HG03342 (cell line): ENCODE data around the gene PEPD.

Experiments used
- ATAC-seq: cut with Tn5 transposase; IDR thresholded peaks from one replicate; pipeline ENCODE4 v1.9.1; 2021; ENCODE audit warnings: mild to moderate bottlenecking, moderate library complexity; ENCODE audit not compliant: unreplicated experiment

Gene PEPD

GRCh38 chr19:33443638-33444561 lies 77.7 kb downstream of the PEPD start:
- ATAC-seq: no peak

GRCh38 chr19:33442706-33443105 lies 78.9 kb downstream of the PEPD start:
- ATAC-seq: no peak

GRCh38 chr19:33441828-33442227 lies 79.8 kb downstream of the PEPD start:
- no peak for ATAC-seq

GRCh38 chr19:33441277-33441699 lies 80.3 kb downstream of the PEPD start:
- no peak for ATAC-seq

GRCh38 chr19:33440682-33441081 lies 80.9 kb downstream of the PEPD start:
- no peak for ATAC-seq

GRCh38 chr19:33440241-33440640 lies 81.3 kb downstream of the PEPD start:
- ATAC-seq: no peak

DNA sequence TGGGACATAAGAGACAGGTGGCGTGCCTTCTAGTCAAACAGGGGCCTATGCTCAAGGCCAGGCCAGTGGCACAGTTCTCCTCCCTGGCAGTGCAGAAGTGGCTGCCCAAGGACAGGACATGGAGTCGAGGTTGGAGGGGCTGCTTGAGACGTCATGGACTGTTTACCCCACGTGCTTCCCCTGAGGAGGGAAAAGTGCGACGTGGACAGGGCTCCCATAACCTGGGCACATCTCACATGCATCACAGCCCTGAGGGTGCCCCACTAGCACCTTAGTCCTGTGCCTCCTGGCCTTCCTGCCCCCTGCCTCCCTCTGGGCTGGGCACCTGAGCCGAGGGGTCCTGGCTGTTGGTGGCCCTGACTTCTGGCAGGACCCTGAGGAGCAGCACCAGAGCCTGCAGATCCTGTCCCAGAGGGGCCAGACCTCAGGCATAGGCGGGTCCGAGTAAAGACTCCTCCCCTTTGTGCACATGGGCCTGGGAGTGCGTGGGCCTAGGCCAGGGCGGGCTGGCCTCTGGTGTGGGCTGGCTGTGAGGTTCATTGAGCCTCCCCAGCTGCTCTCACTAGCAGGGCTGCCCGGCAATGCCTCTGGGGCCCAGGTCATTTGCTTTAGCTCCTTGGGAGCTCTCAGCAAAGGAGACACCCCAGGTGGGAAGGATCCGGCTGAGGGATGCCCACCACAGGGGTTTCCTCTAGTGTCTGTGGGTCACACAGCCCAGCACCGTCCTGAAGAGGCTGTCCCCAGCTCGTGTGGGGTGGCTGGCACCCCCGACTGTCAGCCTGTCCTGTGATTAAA lies 82.4 kb downstream of the PEPD start:
- ATAC-seq: no peak

- ATAC-seq: no peak
These were observed 83.5 kb downstream of the PEPD start for GRCh38 chr19:33437821-33438671.

DNA sequence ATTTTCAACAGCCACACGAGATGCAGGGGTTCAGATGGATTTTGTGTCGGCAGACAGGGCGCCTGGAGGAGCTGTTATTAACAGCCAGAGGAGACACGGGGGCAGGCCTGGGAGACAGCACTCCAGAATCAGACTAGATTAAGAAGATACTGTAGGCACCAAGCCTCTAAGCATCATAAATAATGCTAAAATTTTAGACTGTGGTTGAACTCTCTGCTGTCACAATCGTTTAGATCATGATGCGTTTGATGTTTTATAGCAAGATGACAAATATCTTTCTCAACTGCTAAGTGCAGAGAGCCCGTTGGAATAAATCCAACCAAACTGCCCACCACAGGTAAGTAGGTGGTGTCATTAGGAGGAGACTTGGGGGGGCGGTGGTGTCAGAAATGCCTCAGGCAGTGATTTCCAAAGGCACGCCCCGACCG lies 84.2 kb downstream of the PEPD start:
- ATAC-seq: no peak

- no peak for ATAC-seq
These were observed 84.9 kb downstream of the PEPD start for GRCh38 chr19:33436360-33437345.

DNA sequence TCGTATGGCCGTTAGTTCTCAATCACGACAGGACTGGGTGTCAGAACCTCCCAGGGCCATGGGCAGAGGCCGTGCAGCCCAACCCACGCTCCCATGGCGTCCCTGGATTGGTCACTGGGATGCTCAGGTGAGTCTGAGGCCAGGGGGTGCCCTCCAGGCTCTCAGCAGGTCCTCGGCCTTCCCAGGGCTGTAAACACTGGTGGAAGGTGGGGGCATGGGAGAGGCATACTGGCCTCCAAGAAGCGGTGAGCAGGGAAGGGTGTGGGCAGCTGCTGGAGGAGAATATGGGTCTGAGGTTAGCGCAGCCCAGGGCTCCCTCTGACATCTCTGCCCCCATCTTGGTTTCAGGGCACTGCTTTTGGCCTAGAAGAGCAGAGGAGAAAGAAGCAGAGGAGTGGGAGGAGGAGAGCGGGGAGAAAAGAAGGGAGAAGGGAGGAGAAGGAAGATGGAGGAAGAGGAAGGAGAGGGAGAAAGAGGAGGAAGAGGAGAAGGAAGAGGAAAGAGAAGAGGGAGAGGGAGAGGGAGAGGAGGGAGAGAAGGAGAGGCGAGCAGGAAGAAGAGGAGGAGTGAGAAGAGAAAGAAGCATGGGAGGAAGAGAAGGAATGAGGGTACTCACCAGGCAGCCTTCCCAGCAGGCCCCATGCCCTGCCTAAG lies 85.8 kb downstream of the PEPD start:
- no peak for ATAC-seq

DNA sequence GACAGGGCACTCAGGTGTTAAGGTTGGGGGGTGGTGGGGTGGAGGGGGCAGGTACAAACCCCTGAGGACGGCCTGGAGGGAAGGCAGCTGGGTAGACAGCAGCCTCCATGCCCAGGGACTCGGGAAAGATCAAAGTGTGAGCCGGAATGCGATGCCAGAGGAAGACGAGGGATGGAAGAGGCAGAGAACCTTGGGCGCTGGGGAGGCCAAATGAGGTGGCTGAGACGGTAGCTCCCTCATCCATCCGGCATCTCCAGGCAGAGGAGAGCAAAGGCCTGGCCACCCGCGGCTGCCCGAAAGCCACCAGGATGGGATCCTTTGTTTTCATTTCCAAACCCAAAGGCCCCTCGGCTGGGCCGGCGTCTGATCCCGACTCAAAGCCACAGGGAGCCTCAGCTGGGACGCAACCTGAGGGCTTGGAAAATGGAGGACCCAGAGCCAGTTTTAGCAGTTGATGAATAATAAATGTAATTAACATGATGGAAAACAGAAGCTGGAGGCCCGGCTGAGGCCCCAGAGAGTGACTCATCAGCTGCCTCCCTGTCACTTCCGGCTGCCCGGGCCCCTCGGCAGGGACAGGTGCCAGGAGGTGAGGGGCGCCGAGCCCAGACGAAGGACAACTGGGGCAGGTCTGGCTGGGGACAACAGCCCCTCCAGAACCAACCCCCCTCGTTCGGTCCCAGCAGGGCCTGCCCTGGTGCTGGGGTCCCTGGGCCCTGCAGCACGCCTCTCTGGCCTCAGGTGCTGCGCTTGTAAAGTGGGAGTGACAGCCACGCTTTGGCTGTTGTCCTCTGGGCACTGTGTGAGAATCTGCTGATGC lies 86.5 kb downstream of the PEPD start:
- ATAC-seq: no peak

DNA sequence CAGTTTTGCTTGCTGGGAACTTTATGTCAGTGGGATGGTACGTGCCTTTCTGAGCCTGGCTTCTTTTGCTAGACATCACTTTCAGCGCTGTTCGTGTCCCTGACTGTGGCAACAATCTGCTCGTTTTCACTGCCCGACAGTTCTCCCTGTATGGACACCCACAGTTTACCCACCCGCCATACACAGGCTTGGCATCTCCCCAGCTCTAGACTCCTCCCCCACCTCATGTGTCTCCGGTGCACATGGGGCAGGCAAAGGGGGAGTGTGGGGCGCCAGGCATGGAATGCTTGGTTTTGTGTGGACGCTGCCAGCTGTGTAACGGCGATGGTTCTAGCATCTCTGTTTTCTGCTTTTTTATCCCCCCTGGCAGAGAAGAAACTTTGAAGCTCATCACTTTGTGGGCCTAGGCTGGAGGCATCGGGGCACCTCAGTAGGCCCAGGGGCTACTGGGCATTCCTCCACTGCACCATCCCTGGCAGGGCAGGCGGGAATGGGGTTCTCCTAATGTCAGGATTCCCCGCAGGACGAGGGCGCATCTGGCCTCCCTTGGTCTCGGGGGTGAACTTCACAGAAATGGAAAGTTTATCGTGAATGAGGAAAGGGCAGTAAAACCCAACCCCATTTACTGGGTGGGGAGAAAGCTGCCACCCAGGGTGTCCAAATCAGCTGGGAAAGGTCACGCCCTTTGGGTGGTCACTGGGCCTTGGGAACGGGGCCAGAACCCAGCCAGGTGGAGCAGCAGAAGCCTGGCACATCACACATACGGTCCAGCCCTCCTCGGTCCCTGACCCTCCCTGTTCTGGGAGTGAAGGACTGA lies 87.3 kb downstream of the PEPD start:
- ATAC-seq: no peak

DNA sequence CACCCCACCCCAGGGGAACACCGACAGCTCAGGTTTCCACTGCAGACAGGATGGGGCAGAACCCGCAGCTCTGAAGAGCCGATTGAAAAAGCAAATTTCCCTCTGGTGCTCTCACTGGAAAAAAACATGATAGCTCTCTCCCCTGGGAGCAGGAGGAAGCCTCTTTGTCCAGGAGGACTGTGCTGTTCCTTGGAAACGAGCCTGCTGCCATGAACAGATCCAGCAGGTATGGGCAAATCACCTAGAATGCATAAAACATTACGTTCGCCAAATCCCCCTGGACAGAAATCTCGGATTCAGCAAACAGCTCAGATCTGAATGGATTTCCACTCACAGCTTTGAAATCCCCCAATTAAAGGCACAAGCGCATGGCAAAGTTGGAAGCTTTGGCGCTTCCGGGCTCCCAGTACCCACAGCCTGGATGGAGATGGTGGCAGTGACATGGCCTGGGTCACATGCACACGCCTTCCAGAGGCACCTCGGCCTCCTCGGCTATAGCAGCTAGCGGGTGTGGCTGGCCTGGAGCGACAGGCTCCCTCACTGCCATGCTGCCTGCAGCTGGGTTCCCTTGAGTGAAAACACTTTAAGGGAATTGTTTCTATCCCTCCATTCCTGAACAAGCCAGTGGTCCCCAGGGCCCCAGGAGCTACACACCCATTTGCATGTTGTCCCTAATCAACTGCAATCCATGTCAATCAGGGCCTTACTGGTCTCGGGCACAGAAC lies 89.0 kb downstream of the PEPD start:
- no peak for ATAC-seq

- ATAC-seq: no peak
These were observed 89.6 kb downstream of the PEPD start for GRCh38 chr19:33432015-33432414.

DNA sequence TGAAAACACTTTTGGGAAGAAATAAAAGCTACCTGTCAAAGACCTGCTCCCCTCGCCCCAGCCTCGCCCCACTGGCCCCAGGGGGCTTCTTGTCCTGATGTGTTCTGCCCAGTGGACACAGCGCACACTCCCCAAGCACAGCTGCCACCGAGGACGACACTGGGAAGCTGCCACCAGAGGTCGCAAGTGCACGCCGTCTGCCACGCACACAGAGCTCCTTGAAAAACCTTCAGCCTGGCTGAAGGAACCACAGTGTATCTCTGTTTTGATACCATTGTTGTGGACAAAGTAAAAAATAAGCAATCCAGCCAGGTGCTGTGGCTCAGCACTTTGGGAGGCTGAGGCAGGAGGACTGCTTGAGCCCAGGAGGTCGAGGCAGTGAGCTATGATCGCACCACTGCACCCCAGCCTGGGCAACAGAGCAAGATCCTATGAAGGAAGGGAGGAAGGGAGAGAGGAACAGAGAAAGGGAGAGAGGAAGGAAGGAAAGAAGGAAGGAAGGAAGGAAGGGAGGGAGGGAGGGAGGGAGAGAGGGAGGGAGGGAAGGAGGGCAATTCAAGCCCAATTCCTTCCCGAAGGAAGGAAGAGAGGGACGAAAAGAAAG lies 90.8 kb downstream of the PEPD start:
- no peak for ATAC-seq
